NCI-H774 (cell line): Measurements from ENCODE around the gene CALHM2.

Source experiments
- DNase-seq: peaks from one replicate; lab custom pipeline; 2025; lab: John Stamatoyannopoulos, UW

CALHM2 gene

DNA sequence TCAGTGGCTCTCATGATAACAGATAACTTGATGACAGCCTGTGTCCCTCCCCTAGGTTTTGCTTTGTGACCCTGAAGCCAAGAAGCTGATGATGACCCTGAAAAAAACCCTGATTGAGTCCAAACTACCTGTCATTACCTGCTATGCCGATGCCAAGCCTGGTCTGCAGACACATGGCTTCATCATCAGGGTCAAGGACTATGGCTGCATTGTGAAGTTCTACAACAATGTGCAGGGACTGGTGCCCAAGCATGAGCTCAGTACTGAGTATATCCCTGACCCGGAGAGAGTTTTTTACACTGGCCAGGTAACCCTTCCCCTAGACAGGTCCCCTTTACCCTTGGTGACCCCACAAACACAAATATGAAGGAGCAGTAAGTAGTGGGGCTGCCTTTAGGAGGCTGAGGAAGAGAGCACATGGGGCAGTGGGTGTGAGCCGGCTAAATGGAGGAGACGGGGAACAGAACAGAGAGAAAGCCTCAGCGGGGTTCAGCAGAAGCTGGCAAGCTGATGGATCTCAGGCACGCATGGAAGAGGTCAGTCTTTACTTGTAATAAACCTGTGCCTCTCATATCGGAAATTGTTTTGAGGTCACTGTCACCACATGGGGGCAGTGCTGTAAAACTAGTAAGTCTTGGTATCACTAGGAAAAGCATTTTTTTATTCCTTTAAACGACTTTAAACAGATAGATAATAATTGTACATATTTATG lies 35.6 kb downstream of the CALHM2 start:
- no peak for DNase-seq

DNA sequence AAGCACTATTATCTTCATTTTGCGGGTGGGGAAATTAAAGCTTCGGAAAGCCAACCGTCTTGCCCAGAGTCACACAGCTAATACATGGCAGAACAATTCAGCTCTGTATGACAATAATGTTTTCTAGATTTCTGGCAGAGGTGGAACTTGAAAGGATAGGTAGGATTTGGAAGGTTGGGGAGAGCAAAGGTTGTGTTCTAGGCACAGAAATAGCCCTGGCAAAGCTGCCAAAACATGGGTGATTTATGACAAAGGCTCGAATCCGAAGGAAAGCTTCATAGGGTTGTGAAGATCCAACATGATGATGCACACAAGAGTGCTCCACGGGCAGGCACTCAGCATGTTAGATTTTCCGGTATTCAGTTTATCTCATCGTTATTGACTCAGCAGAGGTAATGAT lies 36.6 kb downstream of the CALHM2 start:
- no peak for DNase-seq

DNA sequence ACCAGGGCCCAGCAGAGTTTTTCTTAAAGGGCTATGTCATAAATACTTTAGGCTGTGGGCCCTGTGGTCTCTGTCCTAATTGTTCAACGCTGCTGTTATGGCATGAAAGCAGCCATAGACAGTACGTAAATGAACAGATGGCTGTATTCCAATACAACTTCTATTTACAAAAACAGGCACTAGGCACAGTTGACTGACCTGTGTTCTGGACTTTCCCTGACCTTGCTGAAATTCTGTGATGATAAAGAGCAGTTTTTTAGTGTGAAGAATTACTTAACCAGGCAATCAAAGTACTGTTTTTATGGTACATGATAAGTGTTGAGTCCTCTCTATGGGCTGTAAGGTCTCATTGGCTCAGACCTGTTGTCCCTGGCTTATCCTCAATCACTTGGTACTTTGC lies 38.6 kb downstream of the CALHM2 start:
- DNase-seq, result no peak

DNA sequence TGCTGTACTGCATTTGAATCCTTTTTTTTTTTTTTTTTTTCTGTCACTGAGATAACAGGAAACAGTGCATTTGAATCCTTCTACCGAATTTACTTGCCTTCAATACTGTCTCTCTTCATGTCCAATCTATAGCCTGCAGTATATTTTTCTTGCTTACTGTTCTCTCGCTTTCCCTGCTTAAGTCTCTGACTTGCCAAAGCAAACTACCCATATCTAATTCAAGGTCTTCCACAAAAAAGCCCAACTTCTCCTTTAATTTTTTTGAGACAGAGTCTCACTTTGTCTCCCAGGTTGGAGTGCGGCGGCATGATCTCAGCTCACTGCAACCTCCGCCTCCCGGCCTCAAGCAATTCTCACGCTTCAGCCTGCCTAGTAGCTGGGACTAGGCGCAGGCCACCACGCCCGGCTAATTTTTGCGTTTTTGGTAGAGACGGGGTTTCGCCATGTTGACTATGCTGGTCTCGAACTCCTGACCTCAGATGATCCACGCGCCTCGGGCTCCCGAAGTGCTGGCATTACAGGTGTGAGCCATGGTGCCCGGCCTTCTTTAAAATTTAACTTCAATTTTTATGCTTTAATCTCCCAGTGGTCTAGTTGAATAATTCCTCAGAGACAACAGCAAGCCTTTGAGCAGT lies 54.9 kb downstream of the CALHM2 start:
- DNase-seq, result no peak

DNA sequence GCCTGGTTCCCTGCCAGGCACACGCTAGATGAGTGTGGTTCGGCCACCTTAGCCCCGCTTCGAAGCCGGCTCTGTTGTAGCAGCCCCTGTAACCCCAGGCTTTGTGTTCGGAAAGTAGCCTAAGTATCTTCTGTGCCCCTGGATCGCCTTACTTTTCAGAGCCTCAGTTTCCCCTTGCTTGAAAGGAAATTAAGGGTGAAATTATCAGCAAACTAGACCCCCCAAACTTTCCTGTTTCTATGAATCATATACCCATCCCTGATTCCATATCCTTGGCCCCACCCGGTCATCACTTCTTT lies 55.4 kb downstream of the CALHM2 start:
- DNase-seq, result no peak
